Measurements from ENCODE around the gene NFYA. TPM values are rescaled to one million over a fixed set of nuclear protein-coding genes. Genes with fewer than 3 reads are reported as not detected.

Gene NFYA
- total RNA-seq, 1 experiment from 2014 or later = 34.7 TPM

DNA sequence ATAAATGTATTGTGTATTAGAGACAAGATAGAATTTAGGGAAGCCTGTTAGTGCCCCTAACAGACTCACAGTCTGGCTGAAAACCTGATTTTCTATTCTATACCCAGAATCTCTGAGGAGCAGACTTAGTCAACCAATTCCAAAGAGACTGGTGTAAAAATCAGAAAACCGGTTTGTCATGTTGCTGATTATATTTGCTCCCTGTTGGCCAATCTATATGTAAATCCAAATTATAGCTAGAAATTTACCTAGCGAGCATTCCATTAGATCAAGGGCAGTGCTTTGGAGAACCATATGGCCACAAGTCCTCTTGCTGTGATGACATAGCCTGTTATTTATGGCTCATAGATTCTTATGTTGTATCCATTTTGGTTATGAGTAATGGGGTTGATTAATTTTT lies 4.8 kb downstream of the NFYA start:
- H3K9me3 ChIP-seq (ENCODE audit: control insufficient read depth, insufficient read depth, low read depth, low read length) = no peaks in the 10 kb centered on the region
- in situ Hi-C loops (cut with HindIII; ENCODE audit: low pct_unique_long_range_greater_than_20kb, low sequenced_read_pairs) (no loop called here), intact Hi-C loops (cut with micrococcal nuclease; ENCODE audit: unreplicated experiment) (no loop called here)
- DNase-seq (ENCODE audit: low read depth, low spot score) (no peak), ATAC-seq (no peak)
- H3K27me3 ChIP-seq (ENCODE audit: control insufficient read depth, insufficient read depth, low read length) = no peaks in the 10 kb centered on the region
- H3K36me3 ChIP-seq (ENCODE audit: control insufficient read depth, insufficient read depth, low read length) = peaks cover 19% of the 10 kb centered on the region
- no peak overlapping the region for H3K27ac ChIP-seq (ENCODE audit: low read length)
- POLR2A ChIA-PET = no interaction called here
- CTCF ChIA-PET = no interaction called here
- H3K4me3 ChIP-seq (ENCODE audit: low read depth in 2 of 2, low read length in 2 of 2) = no peak overlapping the region
- H3K4me1 ChIP-seq (ENCODE audit: control insufficient read depth, insufficient read depth, low read length) = peaks cover 12% of the 10 kb centered on the region
- no TSS peak for BruUV-seq (replicated peaks)
- TF ChIP-seq, protein P1, sequence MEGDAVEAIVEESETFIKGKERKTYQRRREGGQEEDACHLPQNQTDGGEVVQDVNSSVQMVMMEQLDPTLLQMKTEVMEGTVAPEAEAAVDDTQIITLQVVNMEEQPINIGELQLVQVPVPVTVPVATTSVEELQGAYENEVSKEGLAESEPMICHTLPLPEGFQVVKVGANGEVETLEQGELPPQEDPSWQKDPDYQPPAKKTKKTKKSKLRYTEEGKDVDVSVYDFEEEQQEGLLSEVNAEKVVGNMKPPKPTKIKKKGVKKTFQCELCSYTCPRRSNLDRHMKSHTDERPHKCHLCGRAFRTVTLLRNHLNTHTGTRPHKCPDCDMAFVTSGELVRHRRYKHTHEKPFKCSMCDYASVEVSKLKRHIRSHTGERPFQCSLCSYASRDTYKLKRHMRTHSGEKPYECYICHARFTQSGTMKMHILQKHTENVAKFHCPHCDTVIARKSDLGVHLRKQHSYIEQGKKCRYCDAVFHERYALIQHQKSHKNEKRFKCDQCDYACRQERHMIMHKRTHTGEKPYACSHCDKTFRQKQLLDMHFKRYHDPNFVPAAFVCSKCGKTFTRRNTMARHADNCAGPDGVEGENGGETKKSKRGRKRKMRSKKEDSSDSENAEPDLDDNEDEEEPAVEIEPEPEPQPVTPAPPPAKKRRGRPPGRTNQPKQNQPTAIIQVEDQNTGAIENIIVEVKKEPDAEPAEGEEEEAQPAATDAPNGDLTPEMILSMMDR (IDR thresholded peaks at IDR 0.05) = no peak
- TF ChIP-seq POLR2AphosphoS5 (IDR thresholded peaks at IDR 0.05; ENCODE audit: low read depth, low read length) (no peak), SIN3A (IDR thresholded peaks at IDR 0.05; ENCODE audit: borderline replicate concordance, insufficient read depth, low read depth, low read length) (no peak), TCF7L2 (IDR thresholded peaks at IDR 0.05; ENCODE audit: low read depth, low read length) (no peak)
- TF ChIP-seq, protein P2, sequence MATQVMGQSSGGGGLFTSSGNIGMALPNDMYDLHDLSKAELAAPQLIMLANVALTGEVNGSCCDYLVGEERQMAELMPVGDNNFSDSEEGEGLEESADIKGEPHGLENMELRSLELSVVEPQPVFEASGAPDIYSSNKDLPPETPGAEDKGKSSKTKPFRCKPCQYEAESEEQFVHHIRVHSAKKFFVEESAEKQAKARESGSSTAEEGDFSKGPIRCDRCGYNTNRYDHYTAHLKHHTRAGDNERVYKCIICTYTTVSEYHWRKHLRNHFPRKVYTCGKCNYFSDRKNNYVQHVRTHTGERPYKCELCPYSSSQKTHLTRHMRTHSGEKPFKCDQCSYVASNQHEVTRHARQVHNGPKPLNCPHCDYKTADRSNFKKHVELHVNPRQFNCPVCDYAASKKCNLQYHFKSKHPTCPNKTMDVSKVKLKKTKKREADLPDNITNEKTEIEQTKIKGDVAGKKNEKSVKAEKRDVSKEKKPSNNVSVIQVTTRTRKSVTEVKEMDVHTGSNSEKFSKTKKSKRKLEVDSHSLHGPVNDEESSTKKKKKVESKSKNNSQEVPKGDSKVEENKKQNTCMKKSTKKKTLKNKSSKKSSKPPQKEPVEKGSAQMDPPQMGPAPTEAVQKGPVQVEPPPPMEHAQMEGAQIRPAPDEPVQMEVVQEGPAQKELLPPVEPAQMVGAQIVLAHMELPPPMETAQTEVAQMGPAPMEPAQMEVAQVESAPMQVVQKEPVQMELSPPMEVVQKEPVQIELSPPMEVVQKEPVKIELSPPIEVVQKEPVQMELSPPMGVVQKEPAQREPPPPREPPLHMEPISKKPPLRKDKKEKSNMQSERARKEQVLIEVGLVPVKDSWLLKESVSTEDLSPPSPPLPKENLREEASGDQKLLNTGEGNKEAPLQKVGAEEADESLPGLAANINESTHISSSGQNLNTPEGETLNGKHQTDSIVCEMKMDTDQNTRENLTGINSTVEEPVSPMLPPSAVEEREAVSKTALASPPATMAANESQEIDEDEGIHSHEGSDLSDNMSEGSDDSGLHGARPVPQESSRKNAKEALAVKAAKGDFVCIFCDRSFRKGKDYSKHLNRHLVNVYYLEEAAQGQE (IDR thresholded peaks at IDR 0.05; ENCODE audit: insufficient read depth in 1 of 2, low read depth in 2 of 2, low read length in 1 of 2) = no peak

GRCh38 chr6:41078101-41078500 lies 5.3 kb downstream of the NFYA start:
- Histone ChIP-seq H3K27me3 (ENCODE audit: control insufficient read depth, insufficient read depth, low read length) (no peaks in the 10 kb centered on the region), H3K4me1 (ENCODE audit: control insufficient read depth, insufficient read depth, low read length) (peaks cover 12% of the 10 kb centered on the region), H3K27ac (ENCODE audit: low read length) (no peak overlapping the region), H3K4me3 (ENCODE audit: low read depth in 2 of 2, low read length in 2 of 2) (no peak overlapping the region), H3K36me3 (ENCODE audit: control insufficient read depth, insufficient read depth, low read length) (peaks cover 19% of the 10 kb centered on the region), H3K9me3 (ENCODE audit: control insufficient read depth, insufficient read depth, low read depth, low read length) (no peaks in the 10 kb centered on the region)
- ChIA-PET CTCF (no interaction called here), POLR2A (no interaction called here)
- in situ Hi-C loops (cut with HindIII; ENCODE audit: low pct_unique_long_range_greater_than_20kb, low sequenced_read_pairs) = no loop called here
- intact Hi-C loops (cut with micrococcal nuclease; ENCODE audit: unreplicated experiment) = no loop called here
- TF ChIP-seq SIN3A (IDR thresholded peaks at IDR 0.05; ENCODE audit: borderline replicate concordance, insufficient read depth, low read depth, low read length) (no peak), TCF7L2 (IDR thresholded peaks at IDR 0.05; ENCODE audit: low read depth, low read length) (no peak), POLR2AphosphoS5 (IDR thresholded peaks at IDR 0.05; ENCODE audit: low read depth, low read length) (no peak)
- TF ChIP-seq, protein P1 (IDR thresholded peaks at IDR 0.05) = no peak
- TF ChIP-seq, protein P2 (IDR thresholded peaks at IDR 0.05; ENCODE audit: insufficient read depth in 1 of 2, low read depth in 2 of 2, low read length in 1 of 2) = no peak
- no TSS peak for BruUV-seq (replicated peaks)
- DNase-seq (ENCODE audit: low read depth, low spot score) (no peak), ATAC-seq (no peak)

Measured in Panc1 (cell line).